Sigmoid colon (tissue), 7 donors: ENCODE data around the gene NRXN2. TPM values are rescaled to one million over a fixed set of nuclear protein-coding genes. Genes with fewer than 3 reads are reported as not detected.

Experiments used
- DNase-seq: peaks from one replicate; pipeline ENCODE4 v3.0.0-alpha.2; 2019
- H3K27ac ChIP-seq, 4 donors: fragments of 200-600 bp; sonication (generic); one replicate each; pipeline ENCODE4 v1.5.1; 2016 to 2019; ENCODE audit warnings: mild to moderate bottlenecking in 1 of 4
- H3K27me3 ChIP-seq, 3 donors: fragments of 200-600 bp; sonication (generic); one replicate each; pipeline ENCODE4 v1.5.1; 2019; ENCODE audit warnings: mild to moderate bottlenecking in 1 of 3
- H3K36me3 ChIP-seq, 4 donors: fragments of 200-600 bp; sonication (generic); one replicate each; pipeline ENCODE4 v1.5.1; 2016 to 2019
- H3K4me1 ChIP-seq, 4 donors: fragments of 200-600 bp; sonication (generic); one replicate each; pipeline ENCODE4 v1.5.1; 2017 to 2019
- H3K4me3 ChIP-seq, 4 donors: fragments of 200-600 bp; sonication (generic); one replicate each; pipeline ENCODE4 v1.5.1; 2017 to 2019; ENCODE audit warnings: mild to moderate bottlenecking in 2 of 4, moderate library complexity in 1 of 4
- H3K9me3 ChIP-seq, 4 donors: fragments of 200-600 bp in 3 of 4; sonication (generic) in 3 of 4; one replicate each; pipeline versions ENCODE4 v1.5.1 to v1.6.1; 2013 to 2019
- EP300 ChIP-seq, 4 donors: sonication (generic); formaldehyde crosslinking; IDR thresholded peaks; one replicate each; pipeline ENCODE4 v1.6.1; 2017; ENCODE audit warnings: antibody characterized with exemption in 4 of 4
- POLR2A ChIP-seq, 2 donors: fragments of 450-650 bp; IDR thresholded peaks; one replicate each; pipeline ENCODE4 v1.6.1; 2016; ENCODE audit warnings: antibody characterized with exemption in 2 of 2, mild to moderate bottlenecking in 2 of 2, moderate library complexity in 2 of 2
- POLR2AphosphoS5 ChIP-seq, 4 donors: sonication (generic); formaldehyde crosslinking; IDR thresholded peaks; one replicate each; pipeline ENCODE4 v1.6.1; 2017; ENCODE audit warnings: antibody characterized with exemption in 4 of 4
- WGBS, 2 donors: extraction: QIAGEN DNeasy Blood & Tissue Kit; methylation state at CpG; one replicate each; pipeline ENCODE4 v1.1.7; 2013; 5-methylcytosine and 5-hydroxymethylcytosine counted together
- intact Hi-C: fragments of 100-400 bp; cut with DNase I; formaldehyde crosslinking; loops from one replicate; pipeline ENCODE4 v1.15.1; 2023
- polyA plus RNA-seq, 3 donors: library from polyadenylated mRNA; stranded (reverse); fragments of 200-250 nt; gene quantifications; one replicate each; pipeline ENCODE4 v1.2.3, GENCODE V29; 2013
- total RNA-seq, 4 donors: library from RNA; depleted of rRNA; stranded (reverse); fragments of >200 nt; gene quantifications; one replicate each; pipeline ENCODE4 v1.1.0, GENCODE V29; 2016
- TF ChIP-seq, protein P1 (sequence below), 4 experiments: fragments of 450-650 bp in 3 of 4; fragments of 200-600 bp in 1 of 4; IDR thresholded peaks; one replicate each; pipeline ENCODE4 v1.5.1; 2016 to 2019; ENCODE audit warnings: antibody characterized with exemption in 4 of 4, mild to moderate bottlenecking in 3 of 4, moderate library complexity in 2 of 4
- donor health status: healthy with polysubstance abuse.
- donor health status: Bipolar disorder and iron deficiency.
- donor health status: healthy.

Gene NRXN2
- total and polyA plus RNA-seq, 7 donors, result 0.23 to 20.5 (median 6.8) TPM

DNA sequence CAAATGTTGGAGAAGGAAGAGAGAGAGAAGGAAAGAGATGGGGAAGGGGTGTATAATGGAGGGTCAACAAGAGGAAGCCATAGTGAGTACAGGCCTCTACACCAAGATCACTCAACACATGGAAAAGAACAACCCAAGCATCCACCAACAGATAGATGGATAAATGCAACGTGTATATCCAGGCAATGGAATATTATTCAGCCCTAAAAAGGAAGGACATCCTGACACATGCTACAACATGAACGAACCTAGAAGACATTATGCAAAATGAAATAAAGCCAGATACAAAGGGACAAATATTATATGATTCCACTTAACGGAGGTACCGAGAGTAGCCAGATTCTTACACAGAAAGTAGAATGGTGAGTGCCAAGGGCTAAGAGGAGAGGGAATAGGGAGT, 59.3 kb downstream of the NRXN2 start:
- no peak for TF ChIP-seq POLR2A (IDR thresholded peaks at IDR 0.05)
- TF ChIP-seq, protein P1, sequence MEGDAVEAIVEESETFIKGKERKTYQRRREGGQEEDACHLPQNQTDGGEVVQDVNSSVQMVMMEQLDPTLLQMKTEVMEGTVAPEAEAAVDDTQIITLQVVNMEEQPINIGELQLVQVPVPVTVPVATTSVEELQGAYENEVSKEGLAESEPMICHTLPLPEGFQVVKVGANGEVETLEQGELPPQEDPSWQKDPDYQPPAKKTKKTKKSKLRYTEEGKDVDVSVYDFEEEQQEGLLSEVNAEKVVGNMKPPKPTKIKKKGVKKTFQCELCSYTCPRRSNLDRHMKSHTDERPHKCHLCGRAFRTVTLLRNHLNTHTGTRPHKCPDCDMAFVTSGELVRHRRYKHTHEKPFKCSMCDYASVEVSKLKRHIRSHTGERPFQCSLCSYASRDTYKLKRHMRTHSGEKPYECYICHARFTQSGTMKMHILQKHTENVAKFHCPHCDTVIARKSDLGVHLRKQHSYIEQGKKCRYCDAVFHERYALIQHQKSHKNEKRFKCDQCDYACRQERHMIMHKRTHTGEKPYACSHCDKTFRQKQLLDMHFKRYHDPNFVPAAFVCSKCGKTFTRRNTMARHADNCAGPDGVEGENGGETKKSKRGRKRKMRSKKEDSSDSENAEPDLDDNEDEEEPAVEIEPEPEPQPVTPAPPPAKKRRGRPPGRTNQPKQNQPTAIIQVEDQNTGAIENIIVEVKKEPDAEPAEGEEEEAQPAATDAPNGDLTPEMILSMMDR (IDR thresholded peaks at IDR 0.05), result no peak
- TF ChIP-seq EP300 (IDR thresholded peaks at IDR 0.05), result no peak
- no peak for TF ChIP-seq POLR2AphosphoS5 (IDR thresholded peaks at IDR 0.05)
- intact Hi-C loops, result no loop called here
- 91 to 95% methylated on average over 4 of the region's 4 CpGs for WGBS, 2 donors
- H3K4me3 ChIP-seq, result no peak overlapping the region
- no peaks in the 10 kb centered on the region for H3K4me1 ChIP-seq
- no peaks in the 10 kb centered on the region for H3K27me3 ChIP-seq
- no peak overlapping the region for H3K27ac ChIP-seq
- DNase-seq, result no peak
- H3K9me3 ChIP-seq, result no peaks in the 10 kb centered on the region
- no peaks in the 10 kb centered on the region for H3K36me3 ChIP-seq

DNA sequence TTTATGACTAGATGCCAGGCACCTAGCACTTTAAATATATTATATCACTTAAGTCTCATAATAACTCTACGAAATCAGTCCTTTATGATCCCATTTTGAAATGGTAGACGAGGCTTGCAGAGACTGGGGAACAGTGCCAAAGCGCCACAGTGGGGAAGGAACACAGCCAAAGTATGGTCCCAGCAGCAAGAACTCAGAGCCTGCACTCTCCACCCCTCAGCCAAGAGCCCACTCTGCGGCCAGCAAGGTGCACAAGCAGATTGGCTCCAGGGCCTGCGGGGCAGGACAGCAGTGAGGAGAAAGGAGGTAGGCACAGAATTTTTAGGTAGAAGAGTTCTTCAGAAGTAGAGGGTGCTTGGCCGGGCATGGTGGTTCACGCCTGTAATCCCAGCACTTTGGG, 61.4 kb downstream of the NRXN2 start:
- H3K27me3 ChIP-seq, result no peaks in the 10 kb centered on the region
- 69 to 81% methylated on average over 7 of the region's 7 CpGs for WGBS, 2 donors
- intact Hi-C loops, result no loop called here
- H3K9me3 ChIP-seq, result no peaks in the 10 kb centered on the region
- H3K36me3 ChIP-seq, result no peaks in the 10 kb centered on the region
- H3K4me3 ChIP-seq, result no peak overlapping the region
- no peak for DNase-seq
- no peaks in the 10 kb centered on the region for H3K4me1 ChIP-seq
- no peak overlapping the region for H3K27ac ChIP-seq
- TF ChIP-seq, protein P1 (IDR thresholded peaks at IDR 0.05), result no peak
- TF ChIP-seq EP300 (IDR thresholded peaks at IDR 0.05), result no peak
- TF ChIP-seq POLR2AphosphoS5 (IDR thresholded peaks at IDR 0.05), result no peak

DNA sequence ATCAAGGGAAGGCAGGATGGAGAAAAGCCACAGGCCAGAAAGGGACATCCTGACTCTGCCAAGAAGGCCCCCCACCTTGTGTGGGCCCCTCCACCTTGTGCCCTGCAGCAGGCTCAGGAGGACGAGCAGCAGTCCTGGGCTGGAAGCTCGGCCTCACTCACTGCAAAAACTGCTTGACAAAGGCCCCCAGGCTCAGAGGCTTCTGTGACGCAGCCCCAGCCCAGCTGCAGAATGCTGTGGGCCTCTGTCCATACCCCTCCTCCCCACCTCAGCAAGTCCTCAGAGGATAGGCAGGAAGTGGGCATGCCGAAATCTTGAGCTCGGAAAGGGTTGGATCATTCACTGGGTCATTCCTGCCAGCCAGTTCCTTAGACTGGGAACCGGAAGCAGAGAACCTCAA, 61.9 kb downstream of the NRXN2 start:
- H3K4me3 ChIP-seq, result no peak overlapping the region
- WGBS, 2 donors, result 79 to 84% methylated on average over 6 of the region's 6 CpGs

DNA sequence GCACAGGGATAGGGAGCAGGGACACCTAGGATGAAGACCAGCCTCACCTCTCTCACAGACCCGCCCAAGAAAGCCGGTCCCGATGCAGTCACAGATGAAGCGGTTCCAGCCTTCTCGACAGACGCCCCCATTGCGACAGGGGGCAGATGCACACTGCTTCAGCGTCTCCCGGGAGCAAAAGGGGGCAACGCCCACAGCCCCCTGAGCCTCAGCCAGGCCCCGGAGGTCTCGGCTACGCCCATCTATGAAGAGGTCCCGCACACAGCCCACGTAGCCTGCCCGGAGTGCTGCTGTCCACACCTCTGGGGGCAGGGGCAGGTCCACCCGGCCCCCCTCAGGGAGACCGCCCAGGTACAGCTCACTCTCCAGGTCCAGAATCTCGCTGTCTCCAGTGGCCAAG, 62.3 kb downstream of the NRXN2 start:
- intact Hi-C loops, result no loop called here
- 89% methylated on average over 19 of the region's 19 CpGs for WGBS, 2 donors
- H3K4me3 ChIP-seq, result no peak overlapping the region

More for the DNA sequence above, 61.9 kb downstream of the NRXN2 start:
- intact Hi-C loops, result no loop called here
- DNase-seq, result no peak
- Histone ChIP-seq H3K27me3 (no peaks in the 10 kb centered on the region), H3K4me1 (no peaks in the 10 kb centered on the region), H3K9me3 (no peaks in the 10 kb centered on the region), H3K27ac (no peak overlapping the region), H3K36me3 (no peaks in the 10 kb centered on the region)
- TF ChIP-seq POLR2AphosphoS5 (IDR thresholded peaks at IDR 0.05), result no peak
- no peak for TF ChIP-seq EP300 (IDR thresholded peaks at IDR 0.05)
- no peak for TF ChIP-seq POLR2A (IDR thresholded peaks at IDR 0.05)
- TF ChIP-seq, protein P1 (IDR thresholded peaks at IDR 0.05), result no peak

DNA sequence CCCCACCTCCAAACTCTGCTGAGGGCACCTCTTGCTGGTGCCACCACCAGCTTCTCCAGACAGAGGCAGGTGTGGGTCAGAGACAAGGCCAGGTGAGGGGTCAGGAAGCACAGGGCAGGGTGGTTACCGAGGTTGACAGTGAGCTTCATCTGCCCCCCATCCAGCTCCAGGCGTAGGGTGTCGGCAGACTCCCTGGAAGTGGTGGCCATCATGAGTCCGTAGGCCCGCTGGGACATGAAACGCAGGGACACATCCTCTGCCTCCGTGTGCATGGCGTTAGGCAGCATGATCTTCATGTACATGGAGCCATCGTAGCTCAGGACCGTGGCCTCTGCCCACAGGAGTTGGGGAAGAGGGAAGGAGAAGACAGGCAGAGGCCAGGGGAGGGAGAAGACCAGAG, 62.8 kb downstream of the NRXN2 start:
- H3K27me3 ChIP-seq, result no peaks in the 10 kb centered on the region
- H3K36me3 ChIP-seq, result no peaks in the 10 kb centered on the region
- WGBS, 2 donors, result 91 to 93% methylated on average over 10 of the region's 10 CpGs
- H3K4me1 ChIP-seq, result no peaks in the 10 kb centered on the region
- intact Hi-C loops, result no loop called here
- no peak overlapping the region for H3K4me3 ChIP-seq
- TF ChIP-seq, protein P1 (IDR thresholded peaks at IDR 0.05), result no peak
- no peak for TF ChIP-seq POLR2AphosphoS5 (IDR thresholded peaks at IDR 0.05)
- TF ChIP-seq POLR2A (IDR thresholded peaks at IDR 0.05), result no peak
- TF ChIP-seq EP300 (IDR thresholded peaks at IDR 0.05), result no peak
- no peaks in the 10 kb centered on the region for H3K9me3 ChIP-seq
- H3K27ac ChIP-seq, result no peak overlapping the region
- no peak for DNase-seq

More for the DNA sequence above, 62.3 kb downstream of the NRXN2 start:
- Histone ChIP-seq H3K4me1 (no peaks in the 10 kb centered on the region), H3K36me3 (no peaks in the 10 kb centered on the region), H3K9me3 (no peaks in the 10 kb centered on the region), H3K27me3 (no peaks in the 10 kb centered on the region), H3K27ac (no peak overlapping the region)
- no peak for TF ChIP-seq POLR2A (IDR thresholded peaks at IDR 0.05)
- no peak for TF ChIP-seq POLR2AphosphoS5 (IDR thresholded peaks at IDR 0.05)
- no peak for TF ChIP-seq EP300 (IDR thresholded peaks at IDR 0.05)
- TF ChIP-seq, protein P1 (IDR thresholded peaks at IDR 0.05), result no peak
- no peak for DNase-seq
